ENCODE measurements around the gene ELAC1. TPM values are rescaled to one million over a fixed set of nuclear protein-coding genes. Genes with fewer than 3 reads are reported as not detected.

ELAC1 gene
- total and polyA plus RNA-seq, 2 experiments from 2014 or later, result 2.8 to 3.2 TPM

DNA sequence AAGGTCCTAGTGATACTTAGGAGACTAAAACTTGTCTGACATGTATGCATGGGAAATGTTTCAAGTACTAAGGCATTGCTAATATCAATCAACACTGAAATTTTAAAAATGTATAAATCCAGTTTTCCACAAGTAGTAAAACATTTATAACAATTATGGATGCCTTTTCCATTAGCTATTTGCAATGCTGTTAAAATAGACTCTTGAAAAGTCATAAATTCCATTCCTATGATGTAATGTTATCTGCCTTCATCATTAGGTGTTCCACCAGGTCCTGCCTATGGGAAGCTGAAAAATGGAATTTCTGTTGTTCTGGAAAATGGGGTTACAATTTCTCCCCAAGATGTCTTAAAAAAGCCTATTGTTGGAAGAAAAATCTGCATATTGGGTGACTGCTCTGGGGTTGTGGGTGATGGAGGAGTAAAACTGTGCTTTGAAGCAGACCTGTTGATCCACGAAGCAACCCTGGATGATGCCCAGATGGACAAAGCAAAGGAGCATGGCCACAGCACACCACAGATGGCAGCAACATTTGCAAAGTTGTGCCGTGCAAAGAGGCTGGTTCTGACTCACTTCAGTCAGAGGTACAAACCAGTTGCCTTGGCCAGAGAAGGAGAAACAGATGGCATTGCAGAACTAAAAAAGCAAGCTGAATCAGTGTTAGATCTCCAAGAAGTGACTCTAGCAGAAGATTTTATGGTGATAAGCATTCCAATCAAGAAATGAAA lies 18.7 kb downstream of the ELAC1 start:
- Histone ChIP-seq H3K4me3 (no peak overlapping the region), H3K36me3 (ENCODE audit: insufficient read depth) (no peaks in the 10 kb centered on the region), H4K20me1 (replicated peaks; ENCODE audit: insufficient read depth) (no peaks in the 10 kb centered on the region), H3K9me2 (ENCODE audit: insufficient read depth) (peaks cover 9% of the 10 kb centered on the region; the same call in 1 of the 2 replicates), H3K27me3 (ENCODE audit: insufficient read depth) (no peaks in the 10 kb centered on the region), H3F3A (replicated peaks; ENCODE audit: low read depth) (no peaks in the 10 kb centered on the region), H2AFZ (no peak overlapping the region), H3K27ac (ENCODE audit: low read depth) (no peak overlapping the region), H3K4me1 (ENCODE audit: insufficient read depth) (0 out of 2 replicates have a peak, but pooled peaks cover 2% of the 10 kb centered on the region), H3K4me2 (no peak overlapping the region), H3K79me2 (replicated peaks; ENCODE audit: insufficient read depth) (no peaks in the 10 kb centered on the region)
- H3K36me3 Mint-ChIP-seq (ENCODE audit: low read depth), result peaks cover 5% of the 10 kb centered on the region; the same call in 1 of the 3 replicates
- ATAC-seq, result no peak
- DNase-seq (ENCODE audit: low spot score), result no peak
- no peak overlapping the region for H3K27ac Mint-ChIP-seq
- TF ChIP-seq ZNF114 (CRISPR knock-in tag; IDR thresholded peaks at IDR 0.05), result no peak
- no peak for TF ChIP-seq JUNB (IDR thresholded peaks at IDR 0.05; ENCODE audit: unreplicated experiment)
- TF ChIP-seq, protein P1, sequence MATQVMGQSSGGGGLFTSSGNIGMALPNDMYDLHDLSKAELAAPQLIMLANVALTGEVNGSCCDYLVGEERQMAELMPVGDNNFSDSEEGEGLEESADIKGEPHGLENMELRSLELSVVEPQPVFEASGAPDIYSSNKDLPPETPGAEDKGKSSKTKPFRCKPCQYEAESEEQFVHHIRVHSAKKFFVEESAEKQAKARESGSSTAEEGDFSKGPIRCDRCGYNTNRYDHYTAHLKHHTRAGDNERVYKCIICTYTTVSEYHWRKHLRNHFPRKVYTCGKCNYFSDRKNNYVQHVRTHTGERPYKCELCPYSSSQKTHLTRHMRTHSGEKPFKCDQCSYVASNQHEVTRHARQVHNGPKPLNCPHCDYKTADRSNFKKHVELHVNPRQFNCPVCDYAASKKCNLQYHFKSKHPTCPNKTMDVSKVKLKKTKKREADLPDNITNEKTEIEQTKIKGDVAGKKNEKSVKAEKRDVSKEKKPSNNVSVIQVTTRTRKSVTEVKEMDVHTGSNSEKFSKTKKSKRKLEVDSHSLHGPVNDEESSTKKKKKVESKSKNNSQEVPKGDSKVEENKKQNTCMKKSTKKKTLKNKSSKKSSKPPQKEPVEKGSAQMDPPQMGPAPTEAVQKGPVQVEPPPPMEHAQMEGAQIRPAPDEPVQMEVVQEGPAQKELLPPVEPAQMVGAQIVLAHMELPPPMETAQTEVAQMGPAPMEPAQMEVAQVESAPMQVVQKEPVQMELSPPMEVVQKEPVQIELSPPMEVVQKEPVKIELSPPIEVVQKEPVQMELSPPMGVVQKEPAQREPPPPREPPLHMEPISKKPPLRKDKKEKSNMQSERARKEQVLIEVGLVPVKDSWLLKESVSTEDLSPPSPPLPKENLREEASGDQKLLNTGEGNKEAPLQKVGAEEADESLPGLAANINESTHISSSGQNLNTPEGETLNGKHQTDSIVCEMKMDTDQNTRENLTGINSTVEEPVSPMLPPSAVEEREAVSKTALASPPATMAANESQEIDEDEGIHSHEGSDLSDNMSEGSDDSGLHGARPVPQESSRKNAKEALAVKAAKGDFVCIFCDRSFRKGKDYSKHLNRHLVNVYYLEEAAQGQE (IDR thresholded peaks at IDR 0.05; ENCODE audit: unreplicated experiment), result no peak
- no peak for TF ChIP-seq POLR2AphosphoS5 (IDR thresholded peaks at IDR 0.05; ENCODE audit: low read depth)
- no peak overlapping the region for H3K4me3 Mint-ChIP-seq
- H3K9me3 Mint-ChIP-seq, result no peaks in the 10 kb centered on the region
- no peaks in the 10 kb centered on the region for H3K27me3 Mint-ChIP-seq (ENCODE audit: insufficient read depth, low read depth, poor library complexity)
- H3K4me1 Mint-ChIP-seq, result peaks cover 6% of the 10 kb centered on the region; the same call in 2 of the 3 replicates

DNA sequence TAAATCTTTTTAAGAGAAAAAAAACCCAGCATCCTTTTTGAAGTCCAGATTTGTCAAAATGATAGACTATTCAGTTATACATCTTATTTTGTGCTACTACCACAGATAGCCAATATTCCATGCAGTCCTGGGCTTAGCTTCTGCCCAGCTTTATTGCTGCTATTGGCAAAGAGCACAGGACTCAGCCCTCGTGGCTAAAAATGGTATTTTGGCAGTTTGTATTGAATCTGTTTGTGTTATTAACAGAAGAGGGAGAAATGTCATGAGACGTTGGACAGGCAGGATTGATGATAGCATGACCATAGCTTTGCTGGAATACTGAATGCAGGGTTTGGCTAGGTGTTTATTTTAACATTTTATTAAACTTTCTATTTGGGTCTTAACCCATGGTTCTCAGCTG lies 19.4 kb downstream of the ELAC1 start:
- ATAC-seq (no peak), DNase-seq (ENCODE audit: low spot score) (no peak)
- Histone ChIP-seq H3K27me3 (ENCODE audit: insufficient read depth) (no peaks in the 10 kb centered on the region), H3K9me2 (ENCODE audit: insufficient read depth) (peaks cover 9% of the 10 kb centered on the region; the same call in 1 of the 2 replicates), H3K4me1 (ENCODE audit: insufficient read depth) (0 out of 2 replicates have a peak, but pooled peaks cover 9% of the 10 kb centered on the region), H3K79me2 (replicated peaks; ENCODE audit: insufficient read depth) (no peaks in the 10 kb centered on the region), H3F3A (replicated peaks; ENCODE audit: low read depth) (no peaks in the 10 kb centered on the region), H3K4me2 (no peak overlapping the region), H3K4me3 (no peak overlapping the region), H4K20me1 (replicated peaks; ENCODE audit: insufficient read depth) (no peaks in the 10 kb centered on the region), H3K27ac (ENCODE audit: low read depth) (no peak overlapping the region), H2AFZ (no peak overlapping the region), H3K36me3 (ENCODE audit: insufficient read depth) (no peaks in the 10 kb centered on the region)
- Mint-ChIP-seq H3K36me3 (ENCODE audit: low read depth) (peaks cover 4% of the 10 kb centered on the region; the same call in 1 of the 3 replicates), H3K27me3 (ENCODE audit: insufficient read depth, low read depth, poor library complexity) (no peaks in the 10 kb centered on the region), H3K4me3 (no peak overlapping the region), H3K4me1 (peaks cover 12% of the 10 kb centered on the region), H3K9me3 (no peaks in the 10 kb centered on the region), H3K27ac (no peak overlapping the region)
- TF ChIP-seq POLR2AphosphoS5 (IDR thresholded peaks at IDR 0.05; ENCODE audit: low read depth) (no peak), CREB1 (CRISPR knock-in tag; IDR thresholded peaks at IDR 0.05; ENCODE audit: low read depth) (no peak), EZH2 (IDR thresholded peaks at IDR 0.05; ENCODE audit: low read depth, unreplicated experiment) (no peak), ZNF114 (CRISPR knock-in tag; IDR thresholded peaks at IDR 0.05) (no peak), STAT1 (IDR thresholded peaks at IDR 0.05; ENCODE audit: unreplicated experiment) (no peak), ZNF331 (CRISPR knock-in tag; IDR thresholded peaks at IDR 0.05; ENCODE audit: low read depth) (no peak)
- TF ChIP-seq, protein P2, sequence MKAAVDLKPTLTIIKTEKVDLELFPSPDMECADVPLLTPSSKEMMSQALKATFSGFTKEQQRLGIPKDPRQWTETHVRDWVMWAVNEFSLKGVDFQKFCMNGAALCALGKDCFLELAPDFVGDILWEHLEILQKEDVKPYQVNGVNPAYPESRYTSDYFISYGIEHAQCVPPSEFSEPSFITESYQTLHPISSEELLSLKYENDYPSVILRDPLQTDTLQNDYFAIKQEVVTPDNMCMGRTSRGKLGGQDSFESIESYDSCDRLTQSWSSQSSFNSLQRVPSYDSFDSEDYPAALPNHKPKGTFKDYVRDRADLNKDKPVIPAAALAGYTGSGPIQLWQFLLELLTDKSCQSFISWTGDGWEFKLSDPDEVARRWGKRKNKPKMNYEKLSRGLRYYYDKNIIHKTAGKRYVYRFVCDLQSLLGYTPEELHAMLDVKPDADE (IDR thresholded peaks at IDR 0.05), result no peak
- TF ChIP-seq, protein P1 (IDR thresholded peaks at IDR 0.05; ENCODE audit: unreplicated experiment), result no peak
- TF ChIP-seq, protein P3, sequence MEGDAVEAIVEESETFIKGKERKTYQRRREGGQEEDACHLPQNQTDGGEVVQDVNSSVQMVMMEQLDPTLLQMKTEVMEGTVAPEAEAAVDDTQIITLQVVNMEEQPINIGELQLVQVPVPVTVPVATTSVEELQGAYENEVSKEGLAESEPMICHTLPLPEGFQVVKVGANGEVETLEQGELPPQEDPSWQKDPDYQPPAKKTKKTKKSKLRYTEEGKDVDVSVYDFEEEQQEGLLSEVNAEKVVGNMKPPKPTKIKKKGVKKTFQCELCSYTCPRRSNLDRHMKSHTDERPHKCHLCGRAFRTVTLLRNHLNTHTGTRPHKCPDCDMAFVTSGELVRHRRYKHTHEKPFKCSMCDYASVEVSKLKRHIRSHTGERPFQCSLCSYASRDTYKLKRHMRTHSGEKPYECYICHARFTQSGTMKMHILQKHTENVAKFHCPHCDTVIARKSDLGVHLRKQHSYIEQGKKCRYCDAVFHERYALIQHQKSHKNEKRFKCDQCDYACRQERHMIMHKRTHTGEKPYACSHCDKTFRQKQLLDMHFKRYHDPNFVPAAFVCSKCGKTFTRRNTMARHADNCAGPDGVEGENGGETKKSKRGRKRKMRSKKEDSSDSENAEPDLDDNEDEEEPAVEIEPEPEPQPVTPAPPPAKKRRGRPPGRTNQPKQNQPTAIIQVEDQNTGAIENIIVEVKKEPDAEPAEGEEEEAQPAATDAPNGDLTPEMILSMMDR (conservative IDR thresholded peaks at IDR 0.05; ENCODE audit: low read depth in 2 of 2), result no peak
